Testis (tissue), 2 donors: ENCODE data around the gene GARNL3.

Source experiments
- CTCF ChIP-seq, 3 experiments: fragments of 450-650 bp in 2 of 3; fragments of 200-600 bp in 1 of 3; sonication (generic) in 1 of 3; IDR thresholded peaks; one replicate each; pipeline ENCODE4 v1.5.1; 2016 to 2019; ENCODE audit warnings: antibody characterized with exemption in 3 of 3, mild to moderate bottlenecking in 2 of 3, moderate library complexity in 1 of 3
- POLR2A ChIP-seq: fragments of 450-650 bp; IDR thresholded peaks from one replicate; pipeline ENCODE4 v1.6.1; 2017; ENCODE audit warnings: antibody characterized with exemption, mild to moderate bottlenecking, moderate library complexity

- no peak for TF ChIP-seq CTCF (IDR thresholded peaks at IDR 0.05)
- TF ChIP-seq POLR2A: no peak
These were observed 118.0 kb downstream of the GARNL3 start for GRCh38 chr9:127382541-127382940.
